Liver (tissue), 9 donors: Measurements from ENCODE around the gene PIP4K2A. TPM values are rescaled to one million over a fixed set of nuclear protein-coding genes. Genes with fewer than 3 reads are reported as not detected.

Experiments
- DNase-seq: peaks from one replicate; pipeline ENCODE4 v3.0.0-alpha.2; 2017; ENCODE audit warnings: low spot score
- H3K27ac ChIP-seq, 2 donors: one replicate each; pipeline ENCODE4 v1.7.0; 2013; ENCODE audit warnings: inconsistent platforms in 2 of 2, low read length in 2 of 2, control low read depth in 1 of 2, low read depth in 1 of 2, mild to moderate bottlenecking in 1 of 2
- H3K27me3 ChIP-seq, 4 donors: one replicate each; pipeline versions ENCODE4 v1.6.1 to v1.7.0; 2013; ENCODE audit warnings: low read length in 3 of 4, inconsistent platforms in 1 of 4, mild to moderate bottlenecking in 1 of 4, moderate library complexity in 1 of 4; ENCODE audit not compliant: control insufficient read depth in 4 of 4, insufficient read depth in 4 of 4
- H3K36me3 ChIP-seq, 4 donors: one replicate each; pipeline versions ENCODE4 v1.6.1 to v1.7.0; 2013; ENCODE audit warnings: low read length in 3 of 4, mild to moderate bottlenecking in 3 of 4, low read depth in 1 of 4, moderate library complexity in 1 of 4; ENCODE audit not compliant: control insufficient read depth in 4 of 4, insufficient read depth in 3 of 4
- H3K4me1 ChIP-seq, 4 donors: one replicate each; pipeline versions ENCODE4 v1.6.1 to v1.7.0; 2013; ENCODE audit warnings: low read length in 3 of 4, mild to moderate bottlenecking in 3 of 4, moderate library complexity in 1 of 4; ENCODE audit not compliant: control insufficient read depth in 4 of 4, insufficient read depth in 4 of 4
- H3K4me3 ChIP-seq, 3 donors: one replicate each; pipeline versions ENCODE4 v1.6.1 to v1.7.0; 2013; ENCODE audit warnings: low read length in 3 of 3, control low read depth in 1 of 3, low read depth in 1 of 3, mild to moderate bottlenecking in 1 of 3
- H3K9ac ChIP-seq, 2 donors: one replicate each; pipeline ENCODE4 v1.7.0; 2013; ENCODE audit warnings: low read length in 2 of 2, mild to moderate bottlenecking in 2 of 2, moderate library complexity in 2 of 2, control low read depth in 1 of 2, low read depth in 1 of 2
- H3K9me3 ChIP-seq, 4 donors: one replicate each; pipeline versions ENCODE4 v1.6.1 to v1.7.0; 2013; ENCODE audit warnings: low read length in 3 of 4; ENCODE audit not compliant: control insufficient read depth in 4 of 4
- EGR1 ChIP-seq, 2 donors: IDR thresholded peaks; 2 replicates each; pipeline ENCODE4 v1.6.1; 2016 to 2018; ENCODE audit warnings: antibody characterized with exemption in 2 of 2, low read depth in 2 of 2
- FOXA1 ChIP-seq: IDR thresholded peaks from 2 replicates; pipeline ENCODE4 v1.6.1; 2016; ENCODE audit warnings: antibody characterized with exemption
- FOXA2 ChIP-seq: IDR thresholded peaks from 2 replicates; pipeline ENCODE4 v1.6.1; 2016; ENCODE audit warnings: antibody characterized with exemption
- GABPA ChIP-seq, 2 donors: IDR thresholded peaks in 1 of 2; conservative IDR thresholded peaks in 1 of 2; 2 replicates each; pipeline ENCODE4 v1.6.1; 2016; ENCODE audit warnings: antibody characterized with exemption in 2 of 2, mild to moderate bottlenecking in 1 of 2, moderate library complexity in 1 of 2
- HNF4A ChIP-seq, 2 donors: conservative IDR thresholded peaks; 2 replicates each; pipeline ENCODE4 v1.6.1; 2016; ENCODE audit warnings: antibody characterized with exemption in 2 of 2, mild to moderate bottlenecking in 2 of 2
- HNF4G ChIP-seq: IDR thresholded peaks from 2 replicates; pipeline ENCODE4 v1.6.1; 2016; ENCODE audit warnings: antibody characterized with exemption
- JUND ChIP-seq, 2 donors: IDR thresholded peaks; 2 replicates each; pipeline ENCODE4 v1.6.1; 2016; ENCODE audit warnings: antibody characterized with exemption in 2 of 2
- MAX ChIP-seq: IDR thresholded peaks from 2 replicates; pipeline ENCODE4 v1.6.1; 2016; ENCODE audit warnings: antibody characterized with exemption
- NR2F2 ChIP-seq: IDR thresholded peaks from 2 replicates; pipeline ENCODE4 v1.6.1; 2016; ENCODE audit warnings: antibody characterized with exemption
- RAD21 ChIP-seq, 2 donors: IDR thresholded peaks; 2 replicates each; pipeline ENCODE4 v1.6.1; 2016; ENCODE audit warnings: antibody characterized with exemption in 2 of 2, mild to moderate bottlenecking in 2 of 2
- RXRA ChIP-seq, 2 donors: IDR thresholded peaks; 2 replicates each; pipeline ENCODE4 v1.6.1; 2017 to 2018; ENCODE audit warnings: antibody characterized with exemption in 2 of 2, mild to moderate bottlenecking in 1 of 2
- SP1 ChIP-seq: IDR thresholded peaks from 2 replicates; pipeline ENCODE4 v1.6.1; 2018; ENCODE audit warnings: antibody characterized with exemption, mild to moderate bottlenecking
- TAF1 ChIP-seq: conservative IDR thresholded peaks from 2 replicates; pipeline ENCODE4 v1.6.1; 2016; ENCODE audit warnings: antibody characterized with exemption, mild to moderate bottlenecking
- YY1 ChIP-seq: IDR thresholded peaks from 2 replicates; pipeline ENCODE4 v1.6.1; 2016; ENCODE audit warnings: antibody characterized with exemption, mild to moderate bottlenecking
- WGBS: extraction: QIAGEN DNeasy Blood & Tissue Kit; methylation state at CpG from one replicate; pipeline ENCODE4 v1.1.7; 2013; 5-methylcytosine and 5-hydroxymethylcytosine counted together
- polyA plus RNA-seq, 2 donors: library from polyadenylated mRNA; stranded (reverse) in 1 of 2; unstranded in 1 of 2; fragments of 200-250 nt in 1 of 2; fragments of >200 nt in 1 of 2; fragmentation: Nextera tagmentation in 1 of 2; extraction: Ambion mirVana in 1 of 2; gene quantifications; one replicate each; pipeline versions ENCODE4 v1.2.1 to v1.2.3, GENCODE V29; 2013 to 2015
- total RNA-seq, 2 donors: library from RNA; depleted of rRNA; stranded (reverse); fragments of >200 nt; gene quantifications; one replicate each; pipeline ENCODE4 v1.2.3, GENCODE V29; 2014
- TF ChIP-seq, protein P1 (sequence below): IDR thresholded peaks from 2 replicates; pipeline ENCODE4 v1.6.1; 2016; ENCODE audit warnings: antibody characterized with exemption
- TF ChIP-seq, protein P2 (sequence below): fragments of 150-350 bp; IDR thresholded peaks from 2 replicates; pipeline ENCODE4 v1.5.1; 2017; ENCODE audit warnings: improper control_type of control experiment, low read depth, low read length; ENCODE audit not compliant: missing input control
- TF ChIP-seq, protein P3 (sequence below): IDR thresholded peaks from 2 replicates; pipeline ENCODE4 v1.6.1; 2016; ENCODE audit warnings: antibody characterized with exemption
- TF ChIP-seq, protein P4 (sequence below): IDR thresholded peaks from 2 replicates; pipeline ENCODE4 v1.6.1; 2016; ENCODE audit warnings: antibody characterized with exemption, mild to moderate bottlenecking
- donor health status: healthy.
- donor health status: healthy.
- donor health status: healthy.
- donor health status: healthy.
- donor health status: healthy.

Gene PIP4K2A
- total and polyA plus RNA-seq, 4 donors: 6.4 to 53.7 (median 8.6) TPM

DNA sequence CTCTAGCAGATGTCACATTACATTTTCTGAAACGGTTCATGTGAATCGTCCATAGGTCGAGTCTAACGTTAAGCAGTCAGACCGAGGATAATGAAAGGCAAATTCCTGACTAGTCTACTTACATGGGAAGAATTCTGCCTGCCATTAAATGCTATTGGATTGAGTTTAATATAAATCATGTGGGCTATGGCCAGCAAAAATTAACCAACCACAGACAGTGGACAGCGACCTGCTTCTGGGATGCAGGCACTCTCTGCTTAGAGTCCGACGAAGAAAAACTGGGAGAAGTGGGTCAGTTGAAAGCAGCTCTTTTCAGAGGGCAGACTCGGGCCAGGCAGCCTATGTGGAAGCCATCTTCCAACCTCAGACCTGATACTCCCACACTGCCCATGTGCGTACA is 16.6 kb downstream of the PIP4K2A start:
- Histone ChIP-seq H3K36me3 (no peaks in the 10 kb centered on the region), H3K4me1 (peaks cover 7 to 18% (median 11%) of the 10 kb centered on the region in 4 donors), H3K9me3 (no peaks in the 10 kb centered on the region), H3K4me3 (no peak overlapping the region), H3K27me3 (no peaks in the 10 kb centered on the region), H3K27ac (no peak overlapping the region), H3K9ac (no peak overlapping the region)
- TF ChIP-seq, protein P1, sequence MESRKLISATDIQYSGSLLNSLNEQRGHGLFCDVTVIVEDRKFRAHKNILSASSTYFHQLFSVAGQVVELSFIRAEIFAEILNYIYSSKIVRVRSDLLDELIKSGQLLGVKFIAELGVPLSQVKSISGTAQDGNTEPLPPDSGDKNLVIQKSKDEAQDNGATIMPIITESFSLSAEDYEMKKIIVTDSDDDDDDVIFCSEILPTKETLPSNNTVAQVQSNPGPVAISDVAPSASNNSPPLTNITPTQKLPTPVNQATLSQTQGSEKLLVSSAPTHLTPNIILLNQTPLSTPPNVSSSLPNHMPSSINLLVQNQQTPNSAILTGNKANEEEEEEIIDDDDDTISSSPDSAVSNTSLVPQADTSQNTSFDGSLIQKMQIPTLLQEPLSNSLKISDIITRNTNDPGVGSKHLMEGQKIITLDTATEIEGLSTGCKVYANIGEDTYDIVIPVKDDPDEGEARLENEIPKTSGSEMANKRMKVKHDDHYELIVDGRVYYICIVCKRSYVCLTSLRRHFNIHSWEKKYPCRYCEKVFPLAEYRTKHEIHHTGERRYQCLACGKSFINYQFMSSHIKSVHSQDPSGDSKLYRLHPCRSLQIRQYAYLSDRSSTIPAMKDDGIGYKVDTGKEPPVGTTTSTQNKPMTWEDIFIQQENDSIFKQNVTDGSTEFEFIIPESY: no peak
- TF ChIP-seq MAX (no peak), FOXA2 (no peak), HNF4A (conservative IDR thresholded peaks at IDR 0.05) (no peak), YY1 (no peak), GABPA (IDR thresholded peaks at IDR 0.05 in 1 of 2, conservative IDR thresholded peaks at IDR 0.05 in 1 of 2) (no peak), HNF4G (no peak), EGR1 (IDR thresholded peaks at IDR 0.05; ENCODE audit: low read depth in 2 of 2) (no peak), NR2F2 (no peak), RAD21 (IDR thresholded peaks at IDR 0.05) (no peak), SP1 (no peak), TAF1 (no peak), FOXA1 (no peak), JUND (IDR thresholded peaks at IDR 0.05) (no peak), RXRA (IDR thresholded peaks at IDR 0.05) (no peak)
- TF ChIP-seq, protein P2, sequence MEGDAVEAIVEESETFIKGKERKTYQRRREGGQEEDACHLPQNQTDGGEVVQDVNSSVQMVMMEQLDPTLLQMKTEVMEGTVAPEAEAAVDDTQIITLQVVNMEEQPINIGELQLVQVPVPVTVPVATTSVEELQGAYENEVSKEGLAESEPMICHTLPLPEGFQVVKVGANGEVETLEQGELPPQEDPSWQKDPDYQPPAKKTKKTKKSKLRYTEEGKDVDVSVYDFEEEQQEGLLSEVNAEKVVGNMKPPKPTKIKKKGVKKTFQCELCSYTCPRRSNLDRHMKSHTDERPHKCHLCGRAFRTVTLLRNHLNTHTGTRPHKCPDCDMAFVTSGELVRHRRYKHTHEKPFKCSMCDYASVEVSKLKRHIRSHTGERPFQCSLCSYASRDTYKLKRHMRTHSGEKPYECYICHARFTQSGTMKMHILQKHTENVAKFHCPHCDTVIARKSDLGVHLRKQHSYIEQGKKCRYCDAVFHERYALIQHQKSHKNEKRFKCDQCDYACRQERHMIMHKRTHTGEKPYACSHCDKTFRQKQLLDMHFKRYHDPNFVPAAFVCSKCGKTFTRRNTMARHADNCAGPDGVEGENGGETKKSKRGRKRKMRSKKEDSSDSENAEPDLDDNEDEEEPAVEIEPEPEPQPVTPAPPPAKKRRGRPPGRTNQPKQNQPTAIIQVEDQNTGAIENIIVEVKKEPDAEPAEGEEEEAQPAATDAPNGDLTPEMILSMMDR: no peak
- TF ChIP-seq, protein P3, sequence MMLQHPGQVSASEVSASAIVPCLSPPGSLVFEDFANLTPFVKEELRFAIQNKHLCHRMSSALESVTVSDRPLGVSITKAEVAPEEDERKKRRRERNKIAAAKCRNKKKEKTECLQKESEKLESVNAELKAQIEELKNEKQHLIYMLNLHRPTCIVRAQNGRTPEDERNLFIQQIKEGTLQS: no peak
- TF ChIP-seq, protein P4, sequence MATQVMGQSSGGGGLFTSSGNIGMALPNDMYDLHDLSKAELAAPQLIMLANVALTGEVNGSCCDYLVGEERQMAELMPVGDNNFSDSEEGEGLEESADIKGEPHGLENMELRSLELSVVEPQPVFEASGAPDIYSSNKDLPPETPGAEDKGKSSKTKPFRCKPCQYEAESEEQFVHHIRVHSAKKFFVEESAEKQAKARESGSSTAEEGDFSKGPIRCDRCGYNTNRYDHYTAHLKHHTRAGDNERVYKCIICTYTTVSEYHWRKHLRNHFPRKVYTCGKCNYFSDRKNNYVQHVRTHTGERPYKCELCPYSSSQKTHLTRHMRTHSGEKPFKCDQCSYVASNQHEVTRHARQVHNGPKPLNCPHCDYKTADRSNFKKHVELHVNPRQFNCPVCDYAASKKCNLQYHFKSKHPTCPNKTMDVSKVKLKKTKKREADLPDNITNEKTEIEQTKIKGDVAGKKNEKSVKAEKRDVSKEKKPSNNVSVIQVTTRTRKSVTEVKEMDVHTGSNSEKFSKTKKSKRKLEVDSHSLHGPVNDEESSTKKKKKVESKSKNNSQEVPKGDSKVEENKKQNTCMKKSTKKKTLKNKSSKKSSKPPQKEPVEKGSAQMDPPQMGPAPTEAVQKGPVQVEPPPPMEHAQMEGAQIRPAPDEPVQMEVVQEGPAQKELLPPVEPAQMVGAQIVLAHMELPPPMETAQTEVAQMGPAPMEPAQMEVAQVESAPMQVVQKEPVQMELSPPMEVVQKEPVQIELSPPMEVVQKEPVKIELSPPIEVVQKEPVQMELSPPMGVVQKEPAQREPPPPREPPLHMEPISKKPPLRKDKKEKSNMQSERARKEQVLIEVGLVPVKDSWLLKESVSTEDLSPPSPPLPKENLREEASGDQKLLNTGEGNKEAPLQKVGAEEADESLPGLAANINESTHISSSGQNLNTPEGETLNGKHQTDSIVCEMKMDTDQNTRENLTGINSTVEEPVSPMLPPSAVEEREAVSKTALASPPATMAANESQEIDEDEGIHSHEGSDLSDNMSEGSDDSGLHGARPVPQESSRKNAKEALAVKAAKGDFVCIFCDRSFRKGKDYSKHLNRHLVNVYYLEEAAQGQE: no peak
- WGBS: 92% methylated on average over 10 of the region's 10 CpGs
- DNase-seq: no peak
